Gastroesophageal sphincter (tissue), 4 donors: Measurements from ENCODE around the gene ALOX5AP. TPM values are rescaled to one million over a fixed set of nuclear protein-coding genes. Genes with fewer than 3 reads are reported as not detected.

Experiments used
- ATAC-seq: fragments of 150-250 bp; one replicate; pipeline ENCODE4 v1.9.1; 2016; ENCODE audit warnings: mild to moderate bottlenecking, moderate library complexity
- H3K27ac ChIP-seq, 4 donors: fragments of 200-600 bp; sonication (generic) in 3 of 4; 1 replicate in 3 of 4; 2 replicates in 1 of 4; pipeline ENCODE4 v1.5.1; 2016 to 2019
- H3K27me3 ChIP-seq: fragments of 200-600 bp; sonication (generic); one replicate; pipeline ENCODE4 v1.5.1; 2019
- H3K36me3 ChIP-seq, 2 donors: fragments of 200-600 bp; sonication (generic); one replicate each; pipeline ENCODE4 v1.5.1; 2019; ENCODE audit warnings: control low read depth in 1 of 2
- H3K4me1 ChIP-seq, 3 donors: fragments of 200-600 bp; sonication (generic); 1 replicate in 2 of 3; 2 replicates in 1 of 3; pipeline ENCODE4 v1.5.1; 2016 to 2019; ENCODE audit warnings: control low read depth in 2 of 3
- H3K4me3 ChIP-seq, 2 donors: fragments of 200-600 bp; sonication (generic); one replicate each; pipeline ENCODE4 v1.5.1; 2019; ENCODE audit warnings: mild to moderate bottlenecking in 1 of 2, moderate library complexity in 1 of 2
- H3K9me3 ChIP-seq, 3 donors: fragments of 200-600 bp; sonication (generic); one replicate each; pipeline ENCODE4 v1.5.1; 2017 to 2019; ENCODE audit warnings: control low read depth in 2 of 3
- CTCF ChIP-seq, 4 experiments: fragments of 200-600 bp in 2 of 4; fragments of 450-650 bp in 2 of 4; sonication (generic) in 1 of 4; IDR thresholded peaks; one replicate each; pipeline ENCODE4 v1.5.1; 2017 to 2019; ENCODE audit warnings: antibody characterized with exemption in 4 of 4, mild to moderate bottlenecking in 2 of 4, moderate library complexity in 2 of 4
- EP300 ChIP-seq: sonication (generic); formaldehyde crosslinking; IDR thresholded peaks from one replicate; pipeline ENCODE4 v1.6.1; 2017; ENCODE audit warnings: antibody characterized with exemption, mild to moderate bottlenecking
- POLR2A ChIP-seq, 2 donors: fragments of 450-650 bp; IDR thresholded peaks; one replicate each; pipeline ENCODE4 v1.6.1; 2017; ENCODE audit warnings: antibody characterized with exemption in 2 of 2, mild to moderate bottlenecking in 2 of 2, moderate library complexity in 1 of 2
- POLR2AphosphoS5 ChIP-seq: sonication (generic); formaldehyde crosslinking; IDR thresholded peaks from one replicate; pipeline ENCODE4 v1.6.1; 2017; ENCODE audit warnings: antibody characterized with exemption
- WGBS, 2 donors: methylation state at CpG; one replicate each; pipeline ENCODE4 v1.1.5; 2018; ENCODE audit warnings: low coverage in 1 of 2; 5-methylcytosine and 5-hydroxymethylcytosine counted together
- total RNA-seq, 4 donors: library from RNA; depleted of rRNA; stranded (reverse); fragments of >200 nt; gene quantifications; one replicate each; pipeline ENCODE4 v1.1.0, GENCODE V29; 2016

The ALOX5AP gene
- total RNA-seq, 4 donors from 2014 or later: 5.6 to 34.7 (median 19.7) TPM

DNA sequence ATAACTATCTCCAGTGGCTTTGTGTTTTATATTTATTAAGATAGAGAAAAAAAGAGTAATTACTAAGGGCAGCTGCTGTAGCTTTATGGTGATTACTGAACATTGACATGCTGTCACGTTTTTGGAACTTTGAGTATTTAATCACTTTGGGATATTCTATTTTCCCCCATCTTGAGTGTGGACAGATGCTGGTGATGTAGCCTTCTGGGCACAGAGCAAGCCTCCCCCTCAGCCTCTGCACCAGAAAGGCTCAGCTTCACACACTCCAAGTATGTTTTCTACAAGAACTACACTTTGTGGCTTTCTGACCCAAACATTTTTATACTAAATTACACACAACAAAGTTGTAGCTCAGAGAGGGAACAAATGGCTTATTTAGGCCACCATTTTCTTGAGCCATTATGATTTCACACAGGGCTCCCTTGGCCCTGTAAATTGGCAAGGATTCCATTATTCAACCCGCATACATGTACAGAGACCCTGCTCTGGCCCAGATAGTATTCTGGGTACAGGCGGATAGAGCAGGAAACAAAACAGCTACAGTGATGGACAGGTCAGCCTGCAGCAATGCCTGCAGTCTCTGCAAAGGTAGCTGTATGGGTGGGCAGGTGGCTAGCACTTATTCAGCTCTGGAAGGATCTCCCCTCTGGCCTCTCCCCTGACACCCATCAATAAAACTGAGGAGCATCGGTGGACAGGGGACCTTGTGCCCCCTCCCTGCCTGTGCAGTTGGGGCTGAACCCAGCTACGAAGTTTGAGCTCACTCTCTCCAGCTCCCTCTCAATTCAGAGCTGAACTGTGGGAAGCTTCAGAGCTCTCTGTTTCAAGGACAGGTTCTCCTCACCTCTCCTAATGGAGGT lies 1.3 kb downstream of the ALOX5AP start:
- WGBS, 2 donors: 54 to 60% methylated on average over 1 to 3 of the region's 5 CpGs
- H3K4me1 ChIP-seq: peaks cover 0 to 5% (median 0%) of the 10 kb centered on the region in 3 donors
- no peaks in the 10 kb centered on the region for H3K36me3 ChIP-seq
- no peaks in the 10 kb centered on the region for H3K9me3 ChIP-seq
- peak overlapping the region in 1 of 2 donors; percentile 22 for H3K4me3 ChIP-seq
- ATAC-seq: no peak
- TF ChIP-seq CTCF (IDR thresholded peaks at IDR 0.05) (no peak), EP300 (no peak), POLR2AphosphoS5 (no peak), POLR2A (IDR thresholded peaks at IDR 0.05) (no peak)
- peaks cover 6% of the 10 kb centered on the region for H3K27me3 ChIP-seq
- peak overlapping the region in 1 of 4 donors; percentile 40 for H3K27ac ChIP-seq

- no peaks in the 10 kb centered on the region for H3K27me3 ChIP-seq
- peak overlapping the region in 1 of 4 donors; percentile 40 for H3K27ac ChIP-seq
- WGBS, 2 donors: 75 to 84% methylated on average over 2 to 3 of the region's 3 CpGs
- TF ChIP-seq POLR2A (IDR thresholded peaks at IDR 0.05): no peak
- no peak for TF ChIP-seq EP300
- TF ChIP-seq POLR2AphosphoS5: no peak
- no peak for TF ChIP-seq CTCF (IDR thresholded peaks at IDR 0.05)
- H3K4me3 ChIP-seq: peak overlapping the region in 1 of 2 donors; percentile 22
- no peaks in the 10 kb centered on the region for H3K36me3 ChIP-seq
- H3K4me1 ChIP-seq: no peaks in the 10 kb centered on the region
- ATAC-seq: no peak
- H3K9me3 ChIP-seq: no peaks in the 10 kb centered on the region
Measured at GRCh38 chr13:30737511-30738337, 2.4 kb downstream of the ALOX5AP start.

DNA sequence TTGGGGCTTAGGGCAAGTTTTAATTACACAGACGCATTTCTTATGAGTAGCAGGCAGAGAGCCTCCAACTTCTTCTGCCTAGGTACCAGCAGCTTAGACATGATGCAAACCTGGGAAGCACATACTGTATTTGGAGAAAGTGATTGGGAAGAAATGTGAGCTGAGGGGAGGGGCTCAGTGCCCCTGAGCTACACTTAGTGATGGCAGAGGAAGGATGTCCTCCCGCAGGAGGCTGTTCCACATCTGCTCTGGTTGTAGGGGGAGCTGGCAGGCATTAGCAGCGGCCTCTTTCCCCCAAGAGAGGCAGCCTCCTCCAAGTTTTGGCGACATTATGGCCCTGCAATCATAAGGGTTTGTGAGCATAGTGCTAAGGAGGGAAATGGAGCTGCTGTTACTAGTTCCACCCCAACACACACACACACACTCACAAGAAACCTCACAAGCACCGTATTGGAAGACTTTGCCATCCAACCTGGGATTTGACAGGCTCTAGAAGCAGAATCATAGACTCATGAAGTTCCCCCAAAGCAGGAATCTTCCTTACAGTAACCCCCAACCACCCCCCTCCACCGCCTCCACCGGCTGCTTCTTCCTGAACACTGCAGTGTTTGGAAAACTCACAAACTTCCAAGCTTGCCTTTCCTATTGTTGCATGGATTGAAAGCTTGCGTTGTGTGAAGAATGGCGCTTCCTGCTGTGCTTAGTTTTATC lies 3.3 kb downstream of the ALOX5AP start:
- Histone ChIP-seq H3K36me3 (no peaks in the 10 kb centered on the region), H3K27me3 (no peaks in the 10 kb centered on the region), H3K4me1 (peaks cover 0 to 9% (median 0%) of the 10 kb centered on the region in 3 donors), H3K27ac (no peak overlapping the region), H3K9me3 (no peaks in the 10 kb centered on the region), H3K4me3 (no peak overlapping the region)
- WGBS, 2 donors: 78 to 82% methylated on average over 5 to 9 of the region's 9 CpGs
- ATAC-seq: no peak
- TF ChIP-seq POLR2A (IDR thresholded peaks at IDR 0.05) (no peak), POLR2AphosphoS5 (no peak), EP300 (no peak), CTCF (IDR thresholded peaks at IDR 0.05) (no peak)

DNA sequence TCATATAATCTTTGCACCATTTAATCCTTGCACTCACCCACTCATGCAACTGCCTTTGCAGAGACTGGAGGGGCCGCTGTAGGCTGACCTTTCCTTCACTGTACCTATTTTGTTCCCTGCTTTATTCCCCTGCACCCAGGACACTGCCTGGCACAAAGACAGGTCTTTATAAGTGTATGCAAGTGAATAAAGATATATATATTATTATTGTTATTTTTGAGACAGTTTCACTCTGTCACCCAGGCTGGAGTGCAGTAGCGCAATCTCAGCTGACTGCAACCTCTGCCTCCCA lies 3.8 kb downstream of the ALOX5AP start:
- 91 to 93% methylated on average over 2 of the region's 2 CpGs for WGBS, 2 donors
- Histone ChIP-seq H3K36me3 (no peaks in the 10 kb centered on the region), H3K9me3 (no peaks in the 10 kb centered on the region), H3K27me3 (no peaks in the 10 kb centered on the region), H3K4me1 (peaks cover 0 to 14% (median 4%) of the 10 kb centered on the region in 3 donors), H3K4me3 (no peak overlapping the region), H3K27ac (no peak overlapping the region)
- TF ChIP-seq POLR2AphosphoS5 (no peak), CTCF (IDR thresholded peaks at IDR 0.05) (no peak), EP300 (no peak), POLR2A (IDR thresholded peaks at IDR 0.05) (no peak)
- no peak for ATAC-seq
